WTC11 (cell line): ENCODE measurements around the gene ANKRD11.

ENCODE experiments used
- CREB1 ChIP-seq: sonication (generic); formaldehyde crosslinking; IDR thresholded peaks from 2 replicates; pipeline ENCODE4 v1.8.0; 2023; ENCODE audit warnings: mild to moderate bottlenecking, missing genetic modification reagents
- CTCF ChIP-seq: fragments of 200-600 bp; IDR thresholded peaks from 2 replicates; pipeline ENCODE4 v1.8.0; 2022; ENCODE audit warnings: antibody characterized with exemption
- E2F5 ChIP-seq: sonication (generic); formaldehyde crosslinking; IDR thresholded peaks from 2 replicates; pipeline ENCODE4 v1.8.1; 2022; ENCODE audit warnings: mild to moderate bottlenecking, moderate library complexity, missing genetic modification reagents
- ELF4 ChIP-seq: sonication (generic); formaldehyde crosslinking; IDR thresholded peaks from 2 replicates; pipeline ENCODE4 v1.8.1; 2022; ENCODE audit warnings: low read depth, mild to moderate bottlenecking, moderate library complexity, missing genetic modification reagents
- ETV6 ChIP-seq: sonication (generic); formaldehyde crosslinking; IDR thresholded peaks from 2 replicates; pipeline ENCODE4 v1.8.1; 2022; ENCODE audit warnings: mild to moderate bottlenecking, missing genetic modification reagents
- IRF2 ChIP-seq: sonication (generic); formaldehyde crosslinking; IDR thresholded peaks from 2 replicates; pipeline ENCODE4 v1.8.0; 2022; ENCODE audit warnings: low read depth, missing genetic modification reagents, borderline replicate concordance
- JUN ChIP-seq: sonication (generic); formaldehyde crosslinking; IDR thresholded peaks from 2 replicates; pipeline ENCODE4 v1.8.0; 2023; ENCODE audit warnings: mild to moderate bottlenecking, missing genetic modification reagents
- NFYB ChIP-seq: sonication (generic); formaldehyde crosslinking; conservative IDR thresholded peaks from 2 replicates; pipeline ENCODE4 v1.8.0; 2022; ENCODE audit warnings: low read depth, missing genetic modification reagents
- ZNF138 ChIP-seq: sonication (generic); formaldehyde crosslinking; conservative IDR thresholded peaks from 2 replicates; pipeline ENCODE4 v1.8.1; 2022; ENCODE audit warnings: mild to moderate bottlenecking, moderate library complexity, missing genetic modification reagents
- TF ChIP-seq, protein P1 (sequence below): sonication (generic); formaldehyde crosslinking; IDR thresholded peaks from 2 replicates; pipeline ENCODE4 v1.8.0; 2022; ENCODE audit warnings: mild to moderate bottlenecking, missing genetic modification reagents
- TF ChIP-seq, protein P2 (sequence below): sonication (generic); formaldehyde crosslinking; conservative IDR thresholded peaks from 2 replicates; pipeline ENCODE4 v1.8.1; 2022; ENCODE audit warnings: mild to moderate bottlenecking, missing genetic modification reagents
- TF ChIP-seq, protein P3 (sequence below): sonication (generic); formaldehyde crosslinking; IDR thresholded peaks from 2 replicates; pipeline ENCODE4 v1.8.0; 2022; ENCODE audit warnings: mild to moderate bottlenecking, missing genetic modification reagents

GRCh38 chr16:89489898-89490438 is 393 bp downstream of the ANKRD11 start:
- no peak for TF ChIP-seq IRF2
- no peak for TF ChIP-seq CTCF
- TF ChIP-seq, protein P1, sequence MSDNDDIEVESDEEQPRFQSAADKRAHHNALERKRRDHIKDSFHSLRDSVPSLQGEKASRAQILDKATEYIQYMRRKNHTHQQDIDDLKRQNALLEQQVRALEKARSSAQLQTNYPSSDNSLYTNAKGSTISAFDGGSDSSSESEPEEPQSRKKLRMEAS (CRISPR knock-in tag) = no peak
- no peak for TF ChIP-seq NFYB
- no peak for TF ChIP-seq ZNF138 (CRISPR knock-in tag)
- no peak for TF ChIP-seq JUN
- TF ChIP-seq E2F5 (CRISPR knock-in tag) = no peak
- no peak for TF ChIP-seq ELF4 (CRISPR knock-in tag)
- TF ChIP-seq CREB1 (CRISPR knock-in tag) = no peak
- TF ChIP-seq ETV6 (CRISPR knock-in tag) = no peak
- TF ChIP-seq, protein P2, sequence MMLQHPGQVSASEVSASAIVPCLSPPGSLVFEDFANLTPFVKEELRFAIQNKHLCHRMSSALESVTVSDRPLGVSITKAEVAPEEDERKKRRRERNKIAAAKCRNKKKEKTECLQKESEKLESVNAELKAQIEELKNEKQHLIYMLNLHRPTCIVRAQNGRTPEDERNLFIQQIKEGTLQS (CRISPR knock-in tag) = no peak
- TF ChIP-seq, protein P3, sequence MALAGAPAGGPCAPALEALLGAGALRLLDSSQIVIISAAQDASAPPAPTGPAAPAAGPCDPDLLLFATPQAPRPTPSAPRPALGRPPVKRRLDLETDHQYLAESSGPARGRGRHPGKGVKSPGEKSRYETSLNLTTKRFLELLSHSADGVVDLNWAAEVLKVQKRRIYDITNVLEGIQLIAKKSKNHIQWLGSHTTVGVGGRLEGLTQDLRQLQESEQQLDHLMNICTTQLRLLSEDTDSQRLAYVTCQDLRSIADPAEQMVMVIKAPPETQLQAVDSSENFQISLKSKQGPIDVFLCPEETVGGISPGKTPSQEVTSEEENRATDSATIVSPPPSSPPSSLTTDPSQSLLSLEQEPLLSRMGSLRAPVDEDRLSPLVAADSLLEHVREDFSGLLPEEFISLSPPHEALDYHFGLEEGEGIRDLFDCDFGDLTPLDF (CRISPR knock-in tag) = no peak
